EH (cell line): ENCODE data around the gene PLEKHH3.
"Not testable (repeated sequence)": the region's sequence is repeated elsewhere in the genome, so short reads cannot be mapped to it uniquely, and the experiment has no call there.

Source experiments
- DNase-seq: peaks from one replicate; pipeline ENCODE4 v3.0.0-alpha.2; 2015; ENCODE audit warnings: low read depth

The PLEKHH3 gene

GRCh38 chr17:42670789-42671657 lies 5.8 kb downstream of the PLEKHH3 start:
- no peak for DNase-seq

- no peak for DNase-seq
Observed at GRCh38 chr17:42669977-42670788, 6.6 kb downstream of the PLEKHH3 start.

GRCh38 chr17:42669705-42669976 lies 7.2 kb downstream of the PLEKHH3 start:
- no peak for DNase-seq

- DNase-seq = peak; percentile 92
Observed at GRCh38 chr17:42667088-42667951, 9.5 kb downstream of the PLEKHH3 start.

- not testable (repeated sequence) for DNase-seq
Observed at GRCh38 chr17:42666126-42666525, 10.7 kb downstream of the PLEKHH3 start.

- DNase-seq = no peak
Observed at GRCh38 chr17:42665581-42666001, 11.2 kb downstream of the PLEKHH3 start.

- peak; percentile 90 for DNase-seq
Observed at GRCh38 chr17:42660692-42661345, 16.0 kb downstream of the PLEKHH3 start.

- DNase-seq = not testable (repeated sequence)
Observed at GRCh38 chr17:42659932-42660274, 16.9 kb downstream of the PLEKHH3 start.

GRCh38 chr17:42659079-42659931 lies 17.5 kb downstream of the PLEKHH3 start, which contains the start of gene TUBG2:
Gene TUBG2, plus strand, starts transcription at chr17:42659284. Its CDS starts 220 bp downstream, at chr17:42659504.
- peak; percentile 91 for DNase-seq

- DNase-seq = no peak
Observed at GRCh38 chr17:42657824-42658588, 18.8 kb downstream of the PLEKHH3 start.

- DNase-seq = peak; percentile 86
Observed at GRCh38 chr17:42655528-42655927, 21.3 kb downstream of the PLEKHH3 start.

- DNase-seq = peak; percentile 93
Observed at GRCh38 chr17:42653179-42654124, 23.3 kb downstream of the PLEKHH3 start.

GRCh38 chr17:42651392-42651791 lies 25.4 kb downstream of the PLEKHH3 start:
- DNase-seq = no peak

- no peak for DNase-seq
Observed at GRCh38 chr17:42647778-42648177, 29.0 kb downstream of the PLEKHH3 start.

- no peak for DNase-seq
Observed at GRCh38 chr17:42642336-42642735, 34.5 kb downstream of the PLEKHH3 start.

- DNase-seq = no peak
Observed at GRCh38 chr17:42640121-42640520, 36.7 kb downstream of the PLEKHH3 start.

GRCh38 chr17:42639525-42640113 lies 37.2 kb downstream of the PLEKHH3 start:
- DNase-seq = no peak

- DNase-seq = no peak
Observed at GRCh38 chr17:42632949-42633444, 43.8 kb downstream of the PLEKHH3 start.
